Calu3 (cell line): ENCODE data around the gene RGS3. TPM values are rescaled to one million over a fixed set of nuclear protein-coding genes. Genes with fewer than 3 reads are reported as not detected.

Source experiments
- BruUV-seq: library from RNA; stranded (reverse); fragments of 400-500 nt; replicated peaks from 2 replicates; lab custom pipeline; 2021; lab: Mats Ljungman, UMichigan
- CTCF ChIA-PET: fragments of 300-600 bp; sonication (Branson Sonifier 250); formaldehyde crosslinking; loops from one replicate; lab custom pipeline; 2022; ENCODE audit warnings: antibody characterized with exemption; lab: Charles Lee
- DNase-seq: peaks from one replicate; pipeline ENCODE4 v3.0.0; 2022
- H3K27ac Mint-ChIP-seq: one replicate; pipeline ENCODE4 v1.8.0; 2022; ENCODE audit warnings: mixed read lengths; ENCODE audit not compliant: unreplicated experiment
- H3K27me3 Mint-ChIP-seq: one replicate; pipeline ENCODE4 v1.8.0; 2022; ENCODE audit warnings: mixed read lengths; ENCODE audit not compliant: unreplicated experiment
- H3K36me3 Mint-ChIP-seq: one replicate; pipeline ENCODE4 v1.8.0; 2022; ENCODE audit warnings: mild to moderate bottlenecking, moderate library complexity, mixed read lengths; ENCODE audit not compliant: insufficient read depth, unreplicated experiment
- H3K4me1 Mint-ChIP-seq: one replicate; pipeline ENCODE4 v1.8.0; 2022; ENCODE audit warnings: mild to moderate bottlenecking, low read depth, mixed read lengths; ENCODE audit not compliant: unreplicated experiment
- H3K4me3 Mint-ChIP-seq: one replicate; pipeline ENCODE4 v1.8.0; 2022; ENCODE audit warnings: mild to moderate bottlenecking, low read depth, moderate library complexity, mixed read lengths; ENCODE audit not compliant: unreplicated experiment
- H3K9me3 Mint-ChIP-seq: one replicate; pipeline ENCODE4 v1.8.0; 2022; ENCODE audit warnings: low read depth, mixed read lengths; ENCODE audit not compliant: unreplicated experiment
- intact Hi-C: fragments of 100-400 bp; cut with micrococcal nuclease; formaldehyde crosslinking; loops from one replicate; pipeline ENCODE4 v1.10.0; 2022; ENCODE audit not compliant: unreplicated experiment
- total RNA-seq: library from RNA; stranded (reverse); gene quantifications from 2 replicates; pipeline ENCODE4 v1.2.3, GENCODE V29; 2022
- TF ChIP-seq, protein P1 (sequence below): fragments of 200-600 bp; IDR thresholded peaks from one replicate; pipeline ENCODE4 v1.8.0; 2022; ENCODE audit warnings: antibody characterized with exemption; ENCODE audit not compliant: unreplicated experiment

RGS3 gene
- total RNA-seq, 1 experiment from 2014 or later, result 61.8 TPM

DNA sequence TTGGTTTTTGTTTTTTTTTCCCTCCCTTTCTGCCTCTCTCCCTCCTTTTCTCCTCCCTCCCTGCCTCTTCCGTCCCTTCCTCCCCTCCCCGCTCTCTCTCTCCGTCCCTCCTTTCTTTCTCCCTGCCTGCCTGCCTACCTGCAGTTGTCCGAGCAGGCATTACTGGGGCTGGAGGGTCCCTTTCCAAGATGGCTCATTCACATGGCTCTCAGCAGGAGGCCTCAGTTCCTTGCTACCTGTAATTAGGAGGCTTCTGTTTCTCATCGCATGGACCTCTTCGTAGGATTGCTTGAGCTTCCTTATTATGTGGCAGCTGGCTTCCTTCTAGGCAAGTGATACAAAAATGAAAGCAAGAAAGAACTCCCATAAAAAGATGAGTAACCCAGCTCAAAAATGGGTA lies 8.0 kb downstream of the RGS3 start:
- no peaks in the 10 kb centered on the region for H3K9me3 Mint-ChIP-seq
- H3K36me3 Mint-ChIP-seq, result no peaks in the 10 kb centered on the region
- TF ChIP-seq, protein P1, sequence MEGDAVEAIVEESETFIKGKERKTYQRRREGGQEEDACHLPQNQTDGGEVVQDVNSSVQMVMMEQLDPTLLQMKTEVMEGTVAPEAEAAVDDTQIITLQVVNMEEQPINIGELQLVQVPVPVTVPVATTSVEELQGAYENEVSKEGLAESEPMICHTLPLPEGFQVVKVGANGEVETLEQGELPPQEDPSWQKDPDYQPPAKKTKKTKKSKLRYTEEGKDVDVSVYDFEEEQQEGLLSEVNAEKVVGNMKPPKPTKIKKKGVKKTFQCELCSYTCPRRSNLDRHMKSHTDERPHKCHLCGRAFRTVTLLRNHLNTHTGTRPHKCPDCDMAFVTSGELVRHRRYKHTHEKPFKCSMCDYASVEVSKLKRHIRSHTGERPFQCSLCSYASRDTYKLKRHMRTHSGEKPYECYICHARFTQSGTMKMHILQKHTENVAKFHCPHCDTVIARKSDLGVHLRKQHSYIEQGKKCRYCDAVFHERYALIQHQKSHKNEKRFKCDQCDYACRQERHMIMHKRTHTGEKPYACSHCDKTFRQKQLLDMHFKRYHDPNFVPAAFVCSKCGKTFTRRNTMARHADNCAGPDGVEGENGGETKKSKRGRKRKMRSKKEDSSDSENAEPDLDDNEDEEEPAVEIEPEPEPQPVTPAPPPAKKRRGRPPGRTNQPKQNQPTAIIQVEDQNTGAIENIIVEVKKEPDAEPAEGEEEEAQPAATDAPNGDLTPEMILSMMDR, result no peak
- CTCF ChIA-PET, result no interaction called here
- H3K4me3 Mint-ChIP-seq, result no peak overlapping the region
- BruUV-seq, result no TSS peak
- peaks cover 25% of the 10 kb centered on the region for H3K4me1 Mint-ChIP-seq
- H3K27me3 Mint-ChIP-seq, result no peaks in the 10 kb centered on the region
- no peak for DNase-seq
- no peak overlapping the region for H3K27ac Mint-ChIP-seq
- intact Hi-C loops, result no loop called here

DNA sequence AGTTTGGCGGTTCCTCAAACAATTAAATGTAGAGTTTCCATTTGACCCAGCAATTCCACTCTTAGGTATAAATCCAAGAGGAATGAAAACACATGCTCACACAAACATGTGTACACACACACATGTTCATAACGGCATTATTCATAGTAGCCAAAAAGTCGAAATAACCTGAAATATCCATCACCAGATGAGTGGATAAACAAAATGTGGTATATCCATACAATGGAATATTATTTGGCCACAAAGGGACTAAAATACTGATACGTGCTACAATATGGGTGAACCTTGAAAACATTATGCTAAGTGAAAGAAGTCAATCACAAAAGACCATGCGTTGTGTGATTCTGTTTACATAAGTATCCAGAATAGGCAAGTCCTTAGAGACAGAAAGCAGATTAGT lies 8.7 kb downstream of the RGS3 start:
- no TSS peak for BruUV-seq
- Mint-ChIP-seq H3K27ac (no peak overlapping the region), H3K4me1 (peaks cover 18% of the 10 kb centered on the region), H3K27me3 (no peaks in the 10 kb centered on the region), H3K36me3 (no peaks in the 10 kb centered on the region), H3K9me3 (no peaks in the 10 kb centered on the region), H3K4me3 (no peak overlapping the region)
- CTCF ChIA-PET, result no interaction called here
- intact Hi-C loops, result no loop called here
- no peak for DNase-seq
- TF ChIP-seq, protein P1, result no peak

DNA sequence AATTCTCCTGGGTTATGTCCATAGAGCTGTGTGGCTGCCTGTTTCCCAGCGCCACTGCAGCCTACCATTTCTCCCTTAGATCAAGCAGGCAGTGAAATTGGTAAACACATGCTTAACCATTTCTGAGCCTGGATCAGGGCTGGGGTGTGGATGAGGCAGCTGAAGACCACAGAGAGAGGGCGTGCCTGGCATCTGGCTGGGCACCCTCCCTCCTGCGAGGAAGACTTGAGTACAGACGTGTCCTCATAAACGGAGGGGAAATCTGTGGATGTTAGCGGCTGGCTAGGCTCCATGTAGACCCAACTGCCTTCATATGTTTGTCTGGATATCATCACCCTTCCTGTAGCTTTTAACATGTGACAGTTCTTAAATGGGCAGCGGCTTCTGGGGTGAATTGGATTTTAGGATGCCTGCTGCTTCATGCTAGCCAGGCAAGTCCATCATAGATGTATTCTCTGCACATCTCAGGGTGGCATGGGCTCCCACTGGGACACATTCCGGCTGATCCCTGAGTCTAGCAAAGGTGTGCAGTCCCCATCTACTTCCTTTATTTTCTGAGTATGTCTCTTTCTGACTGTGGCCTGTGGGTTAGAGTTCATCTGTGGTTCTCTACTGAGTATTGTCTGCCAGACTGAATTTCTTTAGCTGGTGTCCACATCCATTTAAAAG lies 11.0 kb downstream of the RGS3 start:
- H3K27me3 Mint-ChIP-seq, result no peaks in the 10 kb centered on the region
- H3K4me3 Mint-ChIP-seq, result no peak overlapping the region
- H3K36me3 Mint-ChIP-seq, result no peaks in the 10 kb centered on the region
- TF ChIP-seq, protein P1, result no peak
- BruUV-seq, result no TSS peak
- no peak overlapping the region for H3K27ac Mint-ChIP-seq
- CTCF ChIA-PET, result no interaction called here
- H3K4me1 Mint-ChIP-seq, result peaks cover 10% of the 10 kb centered on the region
- no peaks in the 10 kb centered on the region for H3K9me3 Mint-ChIP-seq
- intact Hi-C loops, result no loop called here
- DNase-seq, result no peak

DNA sequence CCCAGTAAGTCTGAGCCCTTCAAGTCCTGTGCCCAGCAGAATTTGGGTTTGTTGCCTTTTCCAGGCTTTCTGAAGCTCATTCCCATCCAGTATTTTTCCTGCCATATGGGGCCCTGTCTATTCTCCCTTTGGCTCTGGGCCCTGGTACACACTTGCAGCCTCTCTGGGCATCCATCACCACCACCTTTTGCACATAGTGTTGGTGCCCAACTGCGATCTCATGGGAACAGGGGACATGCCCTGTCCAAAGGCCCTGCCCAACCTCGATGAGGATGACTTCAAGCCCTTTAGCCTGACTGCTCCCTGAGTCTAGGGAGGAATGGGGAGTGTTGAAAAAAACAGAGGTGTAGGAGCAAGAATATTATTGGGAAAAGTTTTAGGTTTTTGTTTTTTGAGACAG lies 11.5 kb downstream of the RGS3 start:
- DNase-seq, result no peak
- intact Hi-C loops, result no loop called here
- no peak overlapping the region for H3K27ac Mint-ChIP-seq
- no peaks in the 10 kb centered on the region for H3K27me3 Mint-ChIP-seq
- H3K9me3 Mint-ChIP-seq, result no peaks in the 10 kb centered on the region
- CTCF ChIA-PET, result no interaction called here
- no peak overlapping the region for H3K4me3 Mint-ChIP-seq
- H3K4me1 Mint-ChIP-seq, result peaks cover 16% of the 10 kb centered on the region
- no TSS peak for BruUV-seq
- no peaks in the 10 kb centered on the region for H3K36me3 Mint-ChIP-seq
- TF ChIP-seq, protein P1, result no peak
